Mammary epithelial cell (primary cell): Measurements from ENCODE around the gene GABRR1.

ENCODE experiments used
- EZH2 ChIP-seq: IDR thresholded peaks from 2 replicates; pipeline ENCODE4 v1.6.1; 2012; ENCODE audit warnings: low read length, inconsistent platforms, borderline replicate concordance
- TF ChIP-seq, protein P1 (sequence below), 2 donors: IDR thresholded peaks in 1 of 2; conservative IDR thresholded peaks in 1 of 2; 2 replicates each; pipeline ENCODE4 v1.5.1; 2011 to 2012; ENCODE audit warnings: inconsistent platforms in 2 of 2, low read length in 2 of 2, mild to moderate bottlenecking in 2 of 2, control low read depth in 1 of 2, low read depth in 1 of 2; ENCODE audit not compliant: insufficient read depth in 1 of 2; ENCODE audit errors: extremely low read depth in 1 of 2

DNA sequence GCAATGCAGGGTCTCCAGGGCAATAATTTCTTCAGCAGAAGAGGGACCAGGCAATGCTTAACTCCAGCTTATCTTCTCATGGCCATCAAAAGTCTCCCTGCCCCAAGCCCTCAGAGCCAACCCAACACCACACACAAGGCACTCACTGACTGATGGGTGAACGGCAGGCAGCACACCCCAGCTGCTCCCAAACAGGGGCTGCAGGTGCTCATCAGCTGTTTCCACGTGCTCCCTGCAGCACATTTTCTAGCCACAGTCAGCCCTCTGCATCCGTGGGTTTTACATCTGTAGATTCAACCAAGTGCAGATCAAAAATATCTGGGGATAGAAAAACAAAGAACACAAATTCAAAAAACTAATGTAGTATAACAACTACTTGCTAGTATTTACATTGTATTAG lies 4.0 kb upstream of the GABRR1 start:
- TF ChIP-seq, protein P1, sequence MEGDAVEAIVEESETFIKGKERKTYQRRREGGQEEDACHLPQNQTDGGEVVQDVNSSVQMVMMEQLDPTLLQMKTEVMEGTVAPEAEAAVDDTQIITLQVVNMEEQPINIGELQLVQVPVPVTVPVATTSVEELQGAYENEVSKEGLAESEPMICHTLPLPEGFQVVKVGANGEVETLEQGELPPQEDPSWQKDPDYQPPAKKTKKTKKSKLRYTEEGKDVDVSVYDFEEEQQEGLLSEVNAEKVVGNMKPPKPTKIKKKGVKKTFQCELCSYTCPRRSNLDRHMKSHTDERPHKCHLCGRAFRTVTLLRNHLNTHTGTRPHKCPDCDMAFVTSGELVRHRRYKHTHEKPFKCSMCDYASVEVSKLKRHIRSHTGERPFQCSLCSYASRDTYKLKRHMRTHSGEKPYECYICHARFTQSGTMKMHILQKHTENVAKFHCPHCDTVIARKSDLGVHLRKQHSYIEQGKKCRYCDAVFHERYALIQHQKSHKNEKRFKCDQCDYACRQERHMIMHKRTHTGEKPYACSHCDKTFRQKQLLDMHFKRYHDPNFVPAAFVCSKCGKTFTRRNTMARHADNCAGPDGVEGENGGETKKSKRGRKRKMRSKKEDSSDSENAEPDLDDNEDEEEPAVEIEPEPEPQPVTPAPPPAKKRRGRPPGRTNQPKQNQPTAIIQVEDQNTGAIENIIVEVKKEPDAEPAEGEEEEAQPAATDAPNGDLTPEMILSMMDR (conservative IDR thresholded peaks at IDR 0.05 in 1 of 2, IDR thresholded peaks at IDR 0.05 in 1 of 2; ENCODE audit: extremely low read depth in 1 of 2, insufficient read depth in 1 of 2, low read depth in 1 of 2, low read length in 2 of 2) = no peak
- TF ChIP-seq EZH2 = no peak
